NCI-H82 treated with DMSO at 0.1 percent for 48 hours (cell line): ENCODE results near the gene GALNS.
A peak's percentile ranks its signal among the peaks of the same experiment; 100 is the strongest.

Experiments
- DNase-seq: peaks from one replicate; lab custom pipeline; 2025; ENCODE audit not compliant: unreplicated experiment; lab: John Stamatoyannopoulos, UW

GALNS gene

DNA sequence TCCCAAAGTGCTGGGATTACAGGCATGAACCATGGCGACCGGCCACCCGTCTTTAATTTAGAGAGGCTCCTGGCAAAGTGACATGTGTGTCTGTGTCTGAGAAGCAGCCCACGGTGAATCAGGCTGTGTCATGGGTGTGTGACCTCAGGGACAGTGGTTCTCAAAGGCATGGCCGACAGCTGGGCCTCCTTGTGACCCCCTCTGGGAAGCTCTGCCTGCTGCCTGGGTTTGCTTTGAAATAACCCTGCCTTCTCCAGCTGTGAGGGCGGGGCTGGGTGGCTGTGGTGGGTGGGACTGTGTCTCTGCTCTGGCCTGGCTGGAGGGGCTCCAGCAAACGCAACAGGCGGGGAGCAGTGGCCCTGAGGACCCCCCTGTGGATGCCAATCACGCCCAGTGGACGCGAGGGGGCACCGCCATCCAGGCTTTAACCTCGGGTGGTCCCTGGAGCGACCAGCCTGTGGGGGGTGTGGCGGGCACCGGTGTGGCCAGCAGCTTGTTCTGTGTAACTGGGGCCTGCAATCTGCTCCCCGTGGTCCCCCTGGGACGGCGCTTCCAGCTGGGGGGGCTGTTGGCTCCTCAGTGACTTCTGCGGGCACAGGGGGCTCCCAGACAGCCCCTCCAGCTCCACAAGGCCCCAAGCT, 36.2 kb downstream of the GALNS start:
- no peak for DNase-seq

- no peak for DNase-seq
Measured at GRCh38 chr16:88819126-88819525, 37.6 kb downstream of the GALNS start.

DNA sequence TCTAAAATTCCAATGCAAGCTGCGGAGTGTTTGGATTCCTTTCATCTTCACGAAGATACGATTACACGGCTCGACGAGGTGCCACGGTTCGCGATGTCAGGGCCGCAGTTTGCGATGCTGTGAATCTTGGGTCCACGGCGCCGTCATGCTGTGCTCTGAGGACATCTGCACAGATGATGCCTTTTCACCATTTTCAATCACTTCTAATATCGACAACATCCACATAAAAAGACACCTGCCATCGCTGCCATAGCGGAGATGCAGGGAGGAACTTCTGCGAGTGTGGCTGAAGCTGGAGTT, 38.2 kb downstream of the GALNS start:
- DNase-seq = no peak

GRCh38 chr16:88817785-88818574, 38.8 kb downstream of the GALNS start:
- no peak for DNase-seq

DNA sequence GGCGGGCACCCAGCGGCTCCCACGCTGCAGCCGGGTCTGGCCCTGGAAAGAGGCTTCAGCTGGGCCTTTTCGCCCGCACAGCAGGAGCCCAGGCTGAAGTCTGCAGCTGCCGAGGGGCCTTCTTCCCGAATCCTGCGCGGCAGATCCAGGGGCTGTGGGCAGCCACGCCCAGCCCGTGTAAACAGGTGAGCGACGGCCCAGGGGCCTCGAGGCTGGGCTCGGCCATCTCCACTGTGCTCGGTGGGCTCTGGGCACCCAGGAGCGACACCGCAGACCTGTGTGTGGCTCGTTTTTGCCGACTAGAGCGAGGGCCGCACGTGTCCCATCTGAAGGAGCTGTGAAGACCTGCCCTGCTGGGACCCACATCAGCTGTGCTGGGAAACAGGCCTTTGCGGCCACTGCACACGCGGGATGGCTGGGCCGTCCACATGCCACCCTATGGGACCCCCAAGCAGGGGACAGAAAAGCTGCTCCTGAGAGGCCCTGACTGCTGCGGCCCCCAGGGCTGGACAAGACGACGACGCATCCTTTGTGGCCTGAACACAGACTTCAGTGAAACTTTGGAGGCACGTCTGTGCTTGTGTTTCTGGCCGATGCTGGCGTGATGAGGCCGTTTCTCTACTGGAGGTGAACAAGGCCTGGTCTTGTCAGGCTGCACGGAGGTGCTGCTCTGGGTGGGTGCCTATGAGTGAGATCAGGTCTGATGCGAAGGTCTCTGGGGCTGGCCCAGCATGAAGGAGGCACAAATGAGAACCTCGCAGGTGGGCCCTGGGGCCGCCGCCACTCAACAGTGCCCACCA, 39.8 kb downstream of the GALNS start:
- DNase-seq = no peak

DNA sequence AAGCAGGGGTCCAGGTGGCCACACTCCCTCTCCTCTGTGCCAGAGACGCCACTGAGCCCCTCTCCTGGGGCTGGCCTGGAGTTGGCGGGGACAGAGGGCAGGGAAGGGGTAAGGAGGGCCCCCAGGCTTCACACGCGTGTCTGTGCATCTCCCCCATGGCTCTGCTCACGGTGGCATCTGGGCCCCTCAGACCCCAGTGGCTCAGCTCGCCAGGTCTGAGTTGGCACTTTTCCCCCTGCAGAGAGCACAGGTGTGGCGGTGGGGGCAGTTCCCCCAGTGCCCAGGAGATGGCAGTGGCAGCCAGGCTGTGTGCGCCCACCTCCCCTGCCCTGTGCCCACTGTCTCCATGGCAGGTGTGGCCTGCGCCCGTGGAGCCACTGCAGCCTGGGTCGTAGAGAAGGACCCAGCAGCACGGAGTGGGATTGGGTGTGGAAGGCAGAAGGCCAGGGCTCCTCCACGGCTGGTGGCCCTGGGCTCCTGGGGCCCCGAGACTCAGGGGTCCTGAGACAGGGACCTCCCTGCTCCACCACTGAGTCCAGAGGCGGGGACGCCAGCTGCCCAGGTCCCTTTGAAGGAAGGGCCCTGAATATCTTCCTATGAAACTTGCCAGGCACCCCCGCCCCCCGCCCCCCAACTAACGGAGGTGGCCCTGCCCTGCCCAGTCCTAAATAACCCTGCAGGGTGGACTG, 40.7 kb downstream of the GALNS start:
- no peak for DNase-seq

DNA sequence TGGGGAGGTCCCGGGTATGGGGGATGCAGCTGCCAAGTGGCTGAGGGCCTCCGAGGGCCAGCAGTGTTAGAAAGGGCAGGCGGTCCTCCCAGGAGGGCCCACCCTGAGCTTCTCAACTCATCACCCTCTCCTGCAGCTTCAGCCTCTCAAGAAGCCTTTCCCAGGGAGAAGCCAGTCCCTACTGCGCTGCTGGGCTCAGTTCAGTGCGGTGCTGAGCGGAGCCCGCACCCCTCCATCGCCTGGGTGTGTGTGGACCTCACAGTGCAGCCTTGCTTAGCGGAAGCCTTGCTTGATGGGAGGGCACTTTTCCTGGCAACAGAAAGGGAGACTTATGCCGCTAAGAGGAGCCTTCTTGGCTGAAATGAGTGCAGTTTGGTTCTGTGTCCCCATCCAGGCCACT, 41.5 kb downstream of the GALNS start:
- no peak for DNase-seq

DNA sequence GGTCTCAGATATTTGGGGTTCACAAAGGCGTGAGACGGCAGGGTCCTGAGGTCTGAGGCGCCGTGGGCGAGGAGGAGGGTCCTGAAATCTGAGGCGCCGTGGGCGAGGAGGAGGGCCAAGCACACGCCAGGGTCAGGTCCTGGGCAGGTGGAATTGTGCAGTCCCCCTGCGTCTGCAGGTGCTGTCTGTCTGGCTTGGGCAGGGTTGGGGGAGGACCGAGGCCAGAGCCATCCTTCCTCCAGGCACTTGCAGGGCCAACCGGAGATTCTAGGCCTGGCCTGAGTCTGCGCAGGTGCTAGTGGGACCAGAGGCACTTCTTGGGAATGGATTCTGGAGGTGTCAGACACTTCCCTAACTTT, 42.6 kb downstream of the GALNS start:
- no peak for DNase-seq

DNA sequence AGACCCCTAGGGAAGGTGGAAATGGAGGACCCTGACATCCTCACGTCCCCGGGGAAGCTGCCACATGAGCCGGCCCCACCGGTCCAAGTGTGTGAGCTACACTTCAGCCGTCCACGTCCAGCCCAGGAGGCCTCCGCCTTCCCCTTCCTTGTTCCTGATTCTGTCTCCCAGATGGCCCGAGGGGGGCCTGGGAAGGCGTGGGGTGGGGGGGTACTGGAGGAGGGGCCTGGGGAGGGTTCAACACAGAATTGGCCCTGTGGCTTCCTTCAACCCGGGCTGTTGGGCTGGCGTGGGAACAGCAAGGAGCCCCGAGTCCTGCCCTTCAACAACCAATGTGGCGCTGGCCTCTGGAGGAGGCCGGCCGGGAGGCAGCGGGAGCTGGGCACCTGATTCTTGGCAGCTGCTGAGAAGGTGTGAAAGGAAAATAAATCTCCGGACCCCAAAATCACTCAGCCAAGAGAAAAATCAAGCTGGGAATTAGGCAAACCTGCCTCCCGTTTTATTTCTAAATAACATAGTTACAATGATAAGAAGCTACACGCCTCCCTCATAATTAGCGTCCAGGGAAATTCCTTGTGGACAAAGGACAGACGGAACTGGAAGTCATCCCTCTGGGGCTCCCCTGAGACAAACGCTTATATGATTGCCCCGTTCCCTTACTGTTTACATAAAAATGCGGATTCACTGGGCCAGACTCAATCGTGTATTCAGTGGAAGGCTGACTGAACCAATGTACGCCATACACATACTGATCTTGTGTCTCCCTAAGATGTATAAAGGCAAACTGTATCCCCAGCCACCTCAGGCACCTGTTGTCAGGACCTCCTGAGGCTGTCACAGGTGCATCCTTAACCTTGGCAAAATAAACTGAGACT, 43.2 kb downstream of the GALNS start:
- DNase-seq = no peak

- no peak for DNase-seq
Measured at GRCh38 chr16:88812513-88813268, 44.1 kb downstream of the GALNS start.

DNA sequence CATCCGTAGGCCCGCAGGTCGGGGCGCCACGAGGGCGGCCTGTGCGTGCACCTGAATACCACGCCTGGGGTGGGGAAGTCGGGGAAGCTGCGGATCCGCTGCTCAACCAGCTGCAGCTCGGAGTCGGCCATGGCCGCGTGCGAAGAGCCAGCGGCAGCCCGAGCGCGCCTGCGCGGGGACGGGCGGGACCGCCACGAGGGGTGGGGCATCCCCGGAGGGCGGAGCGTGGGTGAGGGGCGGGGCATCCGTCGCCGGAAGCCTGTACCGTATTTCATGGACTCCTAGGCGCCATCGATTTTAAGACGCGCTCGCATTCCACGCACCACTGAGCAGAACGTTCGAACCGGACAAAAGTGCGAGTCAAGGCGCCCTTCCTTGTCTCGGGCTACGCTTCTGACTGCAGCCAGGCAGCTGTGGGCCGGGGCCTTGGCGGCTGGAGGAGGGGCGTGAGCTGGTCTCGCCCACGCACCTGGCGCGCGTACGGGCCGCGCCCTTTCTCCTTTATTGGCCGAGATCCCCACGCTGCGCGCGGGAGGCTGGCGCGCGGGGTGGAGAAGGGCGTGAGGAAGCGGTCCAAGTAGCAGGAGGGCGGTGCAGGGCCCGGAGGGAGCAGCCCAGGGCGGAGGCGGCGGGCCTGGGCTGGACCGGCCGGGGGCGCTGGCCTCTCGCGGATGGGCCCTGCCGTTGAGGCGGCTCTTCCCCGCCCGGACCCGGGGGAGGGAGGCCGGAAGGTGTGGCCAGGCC, 44.8 kb downstream of the GALNS start, which contains the start of gene APRT:
Gene APRT (minus strand): TSS at position 160 of the 744 bp plus-strand sequence. CDS start 29 bp downstream, at position 131.
- peak; percentile 69 for DNase-seq

DNA sequence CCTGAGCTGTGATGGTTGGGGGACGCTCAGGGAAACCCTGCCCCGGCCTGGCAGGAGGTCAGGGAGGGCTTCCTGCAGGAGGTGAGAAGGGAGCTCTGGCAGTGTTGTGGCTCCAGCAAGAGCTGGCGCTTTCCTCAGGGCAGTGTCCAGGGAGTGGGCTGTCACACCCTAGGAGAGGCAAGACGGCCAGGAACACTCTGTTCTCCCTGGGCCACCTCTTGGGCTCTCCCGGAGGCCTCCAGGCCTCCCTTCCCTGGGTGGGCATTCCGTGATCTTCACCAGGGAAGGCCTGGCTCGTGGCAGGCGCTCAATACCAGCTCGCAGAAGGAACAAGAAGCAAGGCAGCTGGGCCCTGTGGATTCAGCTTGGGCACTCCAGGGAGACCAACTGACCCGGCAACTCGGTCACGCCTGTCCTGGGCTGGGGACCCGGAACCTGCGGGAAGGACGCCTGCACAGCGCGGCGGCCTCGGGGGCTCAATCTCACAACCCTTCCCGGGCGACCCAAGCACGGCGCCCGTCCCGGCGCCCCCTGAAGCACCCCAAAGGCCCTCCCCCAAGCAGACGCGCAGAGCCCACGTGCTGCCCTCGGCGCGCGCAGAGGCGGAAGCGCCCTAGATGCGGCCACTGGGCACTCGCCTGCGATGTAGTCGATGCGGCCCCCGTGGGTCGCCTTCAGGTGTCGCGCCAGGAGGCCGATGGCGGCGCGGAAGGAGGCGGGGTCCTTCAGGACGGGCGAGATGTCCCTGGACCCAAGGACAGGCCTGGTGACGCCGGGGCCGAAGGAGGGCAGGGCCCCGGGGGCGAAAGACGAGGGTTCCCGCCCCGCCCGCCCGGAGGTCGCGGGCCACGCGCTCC, 45.6 kb downstream of the GALNS start:
- DNase-seq = no peak

DNA sequence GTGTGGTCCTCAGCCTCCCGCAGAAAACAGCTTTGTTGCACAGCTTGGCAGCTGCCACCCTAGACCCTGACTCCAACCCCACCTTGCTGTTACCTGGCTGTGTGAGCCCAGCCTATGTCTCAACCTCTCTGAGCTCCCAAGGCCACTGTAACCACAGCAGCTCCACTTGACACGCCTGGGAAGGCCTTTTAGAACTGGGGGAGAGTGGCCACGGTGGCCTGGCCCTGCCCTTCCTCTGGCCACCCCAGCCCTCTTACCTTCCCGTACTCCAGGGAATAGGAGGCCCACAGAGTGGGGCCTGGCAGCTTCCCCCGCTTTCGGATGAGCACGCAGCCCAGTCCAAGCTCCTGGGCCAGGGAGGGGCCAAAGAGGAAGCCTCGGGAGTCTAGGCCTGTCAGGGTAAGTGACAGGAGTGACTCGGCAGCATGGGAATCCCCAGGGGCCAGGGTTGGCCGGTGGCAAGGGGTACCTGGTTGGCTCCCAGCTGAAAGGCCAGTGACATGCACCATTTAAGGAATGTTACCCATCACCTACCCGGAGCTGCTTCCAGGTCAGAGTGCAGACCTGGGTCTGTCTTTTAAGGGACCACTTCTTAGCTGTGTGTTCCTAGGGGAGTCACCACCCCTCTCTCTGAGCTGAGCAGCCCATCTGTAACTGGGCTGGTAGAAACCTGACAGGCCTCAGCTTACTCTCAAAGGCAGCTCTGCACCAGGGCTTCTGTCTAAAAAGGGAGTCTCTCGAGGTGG, 46.4 kb downstream of the GALNS start:
- no peak for DNase-seq

- no peak for DNase-seq
Measured at GRCh38 chr16:88809676-88810165, 47.0 kb downstream of the GALNS start.

DNA sequence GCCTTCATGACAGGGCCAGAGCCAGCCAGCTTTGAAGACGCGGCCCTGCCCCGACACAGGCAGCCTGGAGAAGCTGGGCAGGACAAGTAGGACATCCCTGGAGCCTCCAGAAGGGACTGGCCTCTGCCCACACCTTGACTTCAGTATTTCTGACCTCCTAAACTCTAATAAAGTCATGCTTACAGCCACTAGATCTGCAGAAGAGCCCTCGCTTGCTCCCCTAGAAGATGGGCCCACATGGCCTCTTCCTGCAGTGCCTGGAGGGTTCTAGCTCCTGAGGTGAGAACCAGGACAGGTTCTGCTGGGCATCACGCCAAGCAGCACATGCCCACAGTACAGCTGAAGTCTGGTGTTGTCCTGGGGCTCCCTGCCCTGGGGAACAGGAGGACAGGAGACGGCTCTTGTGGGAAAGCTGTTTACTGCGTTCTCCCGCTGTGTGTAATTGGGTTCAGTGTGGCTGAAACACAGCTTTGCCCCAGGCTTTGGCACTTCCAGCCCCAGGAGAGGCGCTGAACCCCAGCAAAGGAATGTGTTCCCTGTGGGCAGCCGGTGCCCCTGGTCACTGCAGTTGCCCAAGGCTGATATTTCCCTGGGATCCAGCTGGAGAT, 47.6 kb downstream of the GALNS start:
- DNase-seq = no peak

DNA sequence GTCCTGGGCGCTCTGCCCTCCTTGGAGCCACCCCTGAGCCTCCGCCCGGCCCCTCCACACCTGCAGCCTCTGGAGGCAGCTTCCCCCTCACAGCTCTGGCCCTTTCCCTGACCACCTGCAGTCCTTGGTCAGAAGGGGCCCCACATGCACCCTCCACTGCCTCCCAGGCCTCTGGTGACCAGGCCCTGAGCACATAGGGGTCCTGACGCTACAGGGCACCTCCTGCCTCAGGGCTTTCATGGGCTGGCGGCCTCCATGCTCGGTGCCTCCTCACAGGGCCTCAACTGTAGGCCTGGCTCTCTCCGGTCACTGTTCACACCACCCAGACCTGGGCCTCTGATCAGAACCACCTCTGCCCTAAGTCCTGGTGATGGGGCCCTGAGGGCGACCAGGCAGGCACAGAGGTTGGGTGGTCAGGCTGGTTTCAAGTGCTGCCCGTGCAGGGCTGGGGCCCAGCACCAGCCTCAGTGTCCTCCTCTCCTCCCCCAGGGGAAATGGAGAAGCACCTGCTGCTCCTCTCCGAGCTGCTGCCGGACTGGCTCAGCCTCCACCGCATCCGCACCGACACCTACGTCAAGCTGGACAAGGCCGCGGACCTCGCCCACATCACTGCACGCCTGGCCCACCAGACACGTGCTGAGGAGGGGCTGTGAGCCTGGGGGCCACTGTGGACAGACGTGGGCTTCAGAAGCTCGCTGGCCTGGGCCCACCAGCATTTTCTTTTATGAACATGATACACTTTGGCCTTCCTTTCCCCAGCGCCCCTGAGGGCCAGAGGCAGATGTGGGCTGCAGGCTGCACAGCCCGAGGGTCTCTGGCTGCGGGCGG, 48.9 kb downstream of the GALNS start:
- DNase-seq = no peak
